DMS114 treated with DMSO at 0.1 percent for 48 hours (cell line): ENCODE results near the gene OR52E5.

Experiments
- DNase-seq: peaks from one replicate; lab custom pipeline; 2025; ENCODE audit not compliant: unreplicated experiment; lab: John Stamatoyannopoulos, UW

OR52E5 gene

GRCh38 chr11:5892908-5893307 lies at the start of gene OR52E5:
TSS of gene OR52E5 (plus strand) at chr11:5893208. CDS start at chr11:5900777, 7,569 bp downstream.
- no peak for DNase-seq

GRCh38 chr11:5846701-5847100 lies 46.3 kb upstream of the OR52E5 start:
- DNase-seq: no peak

- DNase-seq: no peak
These were observed 45.3 kb upstream of the OR52E5 start for GRCh38 chr11:5847711-5848110.

GRCh38 chr11:5851002-5851401 lies 42.0 kb upstream of the OR52E5 start:
- DNase-seq: no peak

- DNase-seq: no peak
These were observed 35.4 kb upstream of the OR52E5 start, which contains the start of gene OR52E8 for GRCh38 chr11:5857590-5857989. TSS of gene OR52E8 (minus strand) at chr11:5857690. CDS start at chr11:5857690, 0 bp downstream.

- no peak for DNase-seq
These were observed 27.2 kb upstream of the OR52E5 start for GRCh38 chr11:5865826-5866225.

- DNase-seq: no peak
These were observed 14.4 kb upstream of the OR52E5 start for GRCh38 chr11:5878564-5878963.

- DNase-seq: no peak
These were observed 12.7 kb upstream of the OR52E5 start, which contains the start of gene OR52E4 for GRCh38 chr11:5880329-5880728. TSS of gene OR52E4 (plus strand) at chr11:5880629. CDS start at chr11:5884293, 3,664 bp downstream.

GRCh38 chr11:5881756-5882155 lies 11.3 kb upstream of the OR52E5 start:
- no peak for DNase-seq

GRCh38 chr11:5887172-5887571 lies 5.8 kb upstream of the OR52E5 start:
- no peak for DNase-seq

- no peak for DNase-seq
These were observed 5.3 kb upstream of the OR52E5 start for GRCh38 chr11:5887661-5888060.

GRCh38 chr11:5891216-5891800 lies 1.7 kb upstream of the OR52E5 start:
- peak; percentile 21 for DNase-seq

- DNase-seq: no peak
These were observed 6.5 kb downstream of the OR52E5 start for GRCh38 chr11:5899534-5899933.

GRCh38 chr11:5910540-5910939 lies 17.5 kb downstream of the OR52E5 start:
- no peak for DNase-seq

GRCh38 chr11:5922749-5923426 lies 29.9 kb downstream of the OR52E5 start:
- no peak for DNase-seq

- DNase-seq: no peak
These were observed 30.4 kb downstream of the OR52E5 start for GRCh38 chr11:5923427-5923776.

- DNase-seq: no peak
These were observed 30.8 kb downstream of the OR52E5 start for GRCh38 chr11:5923794-5924193.

GRCh38 chr11:5928271-5928670 lies 35.3 kb downstream of the OR52E5 start:
- DNase-seq: no peak

GRCh38 chr11:5928811-5929210 lies 35.8 kb downstream of the OR52E5 start:
- no peak for DNase-seq

- no peak for DNase-seq
These were observed 36.8 kb downstream of the OR52E5 start for GRCh38 chr11:5929571-5930368.

GRCh38 chr11:5930614-5931013 lies 37.6 kb downstream of the OR52E5 start:
- no peak for DNase-seq

GRCh38 chr11:5931061-5931460 lies 38.1 kb downstream of the OR52E5 start:
- DNase-seq: no peak
